ENCODE measurements around the gene ARHGEF2. TPM values are rescaled to one million over a fixed set of nuclear protein-coding genes. Genes with fewer than 3 reads are reported as not detected.

The ARHGEF2 gene
- total and polyA plus RNA-seq, 2 experiments from 2014 or later: 77.7 to 136 TPM

GRCh38 chr1:155979597-155980343 lies 1.4 kb upstream of the ARHGEF2 start:
- H3K4me2 ChIP-seq (ENCODE audit: unreplicated experiment): peak overlapping the region; percentile 97
- H3K79me2 ChIP-seq (ENCODE audit: insufficient read depth): peaks cover 85% of the 10 kb centered on the region
- TF ChIP-seq EZH2phosphoT487 (IDR thresholded peaks at IDR 0.05; ENCODE audit: insufficient read depth, low read depth) (no peak), EZH2 (IDR thresholded peaks at IDR 0.05; ENCODE audit: insufficient read depth, poor library complexity, severe bottlenecking) (no peak)
- no peaks in the 10 kb centered on the region for H3K9me3 ChIP-seq (ENCODE audit: low read depth)
- H2AFZ ChIP-seq: no peak overlapping the region
- peaks cover 62% of the 10 kb centered on the region for H3F3A ChIP-seq (ENCODE audit: insufficient read depth)
- H3K27ac ChIP-seq: peak overlapping the region; percentile 96
- DNase-seq: peak; percentile 63
- H3K4me3 ChIP-seq: peak overlapping the region; percentile 94
- peaks cover 46% of the 10 kb centered on the region for H3K4me1 ChIP-seq (ENCODE audit: insufficient read depth)
- H3K9me2 ChIP-seq (ENCODE audit: insufficient read depth): no peaks in the 10 kb centered on the region
- H4K20me1 ChIP-seq (ENCODE audit: insufficient read depth): 0 out of 2 replicates have a peak, but pooled peaks cover 4% of the 10 kb centered on the region
- 0 out of 2 replicates have a peak, but pooled peaks cover 2% of the 10 kb centered on the region for H3K36me3 ChIP-seq (ENCODE audit: low read depth)
- no peaks in the 10 kb centered on the region for H3K27me3 ChIP-seq (replicated peaks; ENCODE audit: insufficient read depth)
- in situ Hi-C loops (cut with MboI): no loop called here
- WGBS, 2 experiments (ENCODE audit: low coverage in 1 of 2, low lambda C conversion rate in 2 of 2, missing lambda C conversion rate in 2 of 2): 16% methylated on average over 4 of the region's 4 CpGs
- peak overlapping the region; percentile 97 for H3K9ac ChIP-seq

- in situ Hi-C loops (cut with MboI): no loop called here
- Histone ChIP-seq H4K20me1 (ENCODE audit: insufficient read depth) (0 out of 2 replicates have a peak, but pooled peaks cover 4% of the 10 kb centered on the region), H3K4me3 (peak overlapping the region; percentile 94), H3K27me3 (replicated peaks; ENCODE audit: insufficient read depth) (no peaks in the 10 kb centered on the region), H3K9me2 (ENCODE audit: insufficient read depth) (no peaks in the 10 kb centered on the region), H2AFZ (no peak overlapping the region), H3K36me3 (ENCODE audit: low read depth) (0 out of 2 replicates have a peak, but pooled peaks cover 2% of the 10 kb centered on the region), H3K4me2 (ENCODE audit: unreplicated experiment) (peak overlapping the region; percentile 97), H3K9me3 (ENCODE audit: low read depth) (no peaks in the 10 kb centered on the region), H3K79me2 (ENCODE audit: insufficient read depth) (peaks cover 92% of the 10 kb centered on the region), H3K27ac (peak overlapping the region; percentile 96), H3K9ac (peak overlapping the region; percentile 97), H3K4me1 (ENCODE audit: insufficient read depth) (peaks cover 45% of the 10 kb centered on the region), H3F3A (ENCODE audit: insufficient read depth) (peaks cover 61% of the 10 kb centered on the region)
- no peak for TF ChIP-seq EZH2 (IDR thresholded peaks at IDR 0.05; ENCODE audit: insufficient read depth, poor library complexity, severe bottlenecking)
- no peak for TF ChIP-seq EZH2phosphoT487 (IDR thresholded peaks at IDR 0.05; ENCODE audit: insufficient read depth, low read depth)
- 0 to 3% methylated on average over 8 of the region's 8 CpGs for WGBS, 2 experiments (ENCODE audit: low coverage in 1 of 2, low lambda C conversion rate in 2 of 2, missing lambda C conversion rate in 2 of 2)
- peak; percentile 65 for DNase-seq
Observed at GRCh38 chr1:155978973-155979429, 654 bp upstream of the ARHGEF2 start.

GRCh38 chr1:155977690-155978324 lies 540 bp downstream of the ARHGEF2 start:
- 0% methylated on average over 9 to 51 of the region's 52 CpGs for WGBS, 2 experiments (ENCODE audit: low coverage in 1 of 2, low lambda C conversion rate in 2 of 2, missing lambda C conversion rate in 2 of 2)
- Histone ChIP-seq H3K9me2 (ENCODE audit: insufficient read depth) (no peaks in the 10 kb centered on the region), H3K79me2 (ENCODE audit: insufficient read depth) (peaks cover 100% of the 10 kb centered on the region), H3K4me3 (peak overlapping the region; percentile 94), H3K36me3 (ENCODE audit: low read depth) (peaks cover 6% of the 10 kb centered on the region; the same call in 1 of the 2 replicates), H3K4me1 (ENCODE audit: insufficient read depth) (peaks cover 41% of the 10 kb centered on the region), H3K4me2 (ENCODE audit: unreplicated experiment) (peak overlapping the region; percentile 97), H3K27me3 (replicated peaks; ENCODE audit: insufficient read depth) (no peaks in the 10 kb centered on the region), H3K9ac (peak overlapping the region; percentile 97), H3K27ac (peak overlapping the region; percentile 96), H4K20me1 (ENCODE audit: insufficient read depth) (peaks cover 10% of the 10 kb centered on the region; the same call in 1 of the 2 replicates), H3F3A (ENCODE audit: insufficient read depth) (peaks cover 61% of the 10 kb centered on the region), H2AFZ (no peak overlapping the region), H3K9me3 (ENCODE audit: low read depth) (no peaks in the 10 kb centered on the region)
- peak; percentile 59 for DNase-seq
- TF ChIP-seq EZH2phosphoT487 (IDR thresholded peaks at IDR 0.05; ENCODE audit: insufficient read depth, low read depth) (no peak), EZH2 (IDR thresholded peaks at IDR 0.05; ENCODE audit: insufficient read depth, poor library complexity, severe bottlenecking) (no peak)
- in situ Hi-C loops (cut with MboI): no loop called here

- no peaks in the 10 kb centered on the region for H3K9me3 ChIP-seq (ENCODE audit: low read depth)
- H3K27ac ChIP-seq: peak overlapping the region; percentile 96
- TF ChIP-seq EZH2phosphoT487 (IDR thresholded peaks at IDR 0.05; ENCODE audit: insufficient read depth, low read depth): no peak
- no peak for TF ChIP-seq EZH2 (IDR thresholded peaks at IDR 0.05; ENCODE audit: insufficient read depth, poor library complexity, severe bottlenecking)
- H2AFZ ChIP-seq: no peak overlapping the region
- in situ Hi-C loops (cut with MboI): no loop called here
- H3K9ac ChIP-seq: peak overlapping the region; percentile 97
- peaks cover 59% of the 10 kb centered on the region for H3F3A ChIP-seq (ENCODE audit: insufficient read depth)
- WGBS, 2 experiments (ENCODE audit: low coverage in 1 of 2, low lambda C conversion rate in 2 of 2, missing lambda C conversion rate in 2 of 2): 10 to 16% methylated on average over 5 of the region's 5 CpGs
- H3K9me2 ChIP-seq (ENCODE audit: insufficient read depth): no peaks in the 10 kb centered on the region
- H4K20me1 ChIP-seq (ENCODE audit: insufficient read depth): peaks cover 12% of the 10 kb centered on the region; the same call in 1 of the 2 replicates
- H3K27me3 ChIP-seq (replicated peaks; ENCODE audit: insufficient read depth): no peaks in the 10 kb centered on the region
- DNase-seq: no peak
- peaks cover 43% of the 10 kb centered on the region for H3K4me1 ChIP-seq (ENCODE audit: insufficient read depth)
- H3K4me2 ChIP-seq (ENCODE audit: unreplicated experiment): peak overlapping the region; percentile 97
- peaks cover 100% of the 10 kb centered on the region for H3K79me2 ChIP-seq (ENCODE audit: insufficient read depth)
- H3K4me3 ChIP-seq: peak overlapping the region; percentile 94
- peaks cover 10% of the 10 kb centered on the region; the same call in 1 of the 2 replicates for H3K36me3 ChIP-seq (ENCODE audit: low read depth)
Observed at GRCh38 chr1:155976913-155977689, 1.2 kb downstream of the ARHGEF2 start.

All from GM23248 (cell line).